HCT116 (cell line): ENCODE results near the gene RIC8B.

ENCODE experiments used
- EGR1 ChIP-seq: IDR thresholded peaks from 2 replicates; pipeline ENCODE4 v1.6.1; 2012; ENCODE audit warnings: low read depth
- EZH2 ChIP-seq: fragments of 200-600 bp; sonication (generic); IDR thresholded peaks from 2 replicates; pipeline ENCODE4 v1.6.1; 2017; ENCODE audit warnings: antibody characterized with exemption, mixed run types
- EZH2phosphoT487 ChIP-seq: fragments of 200-600 bp; IDR thresholded peaks from 2 replicates; pipeline ENCODE4 v1.6.1; 2018; ENCODE audit warnings: antibody characterized with exemption, borderline replicate concordance
- TF ChIP-seq, protein P1 (sequence below), 3 experiments: fragments of 200-600 bp in 1 of 3; sonication (generic) in 1 of 3; IDR thresholded peaks in 2 of 3; conservative IDR thresholded peaks in 1 of 3; 2 replicates each; pipeline ENCODE4 v1.5.1; 2012 to 2017; ENCODE audit warnings: low read depth in 2 of 3, low read length in 2 of 3, antibody characterized with exemption in 1 of 3, borderline replicate concordance in 1 of 3, control low read depth in 1 of 3, mild to moderate bottlenecking in 1 of 3, mixed read lengths in 1 of 3, mixed run types in 1 of 3, moderate library complexity in 1 of 3; ENCODE audit not compliant: insufficient read depth in 1 of 3
- TF ChIP-seq, protein P2 (sequence below): IDR thresholded peaks from 2 replicates; pipeline ENCODE4 v1.6.1; 2011; ENCODE audit warnings: mild to moderate bottlenecking, low read length, moderate library complexity; ENCODE audit not compliant: insufficient replicate concordance; ENCODE audit errors: extremely low read depth
- TF ChIP-seq, protein P3 (sequence below): IDR thresholded peaks from 2 replicates; pipeline ENCODE4 v1.6.1; 2012

DNA sequence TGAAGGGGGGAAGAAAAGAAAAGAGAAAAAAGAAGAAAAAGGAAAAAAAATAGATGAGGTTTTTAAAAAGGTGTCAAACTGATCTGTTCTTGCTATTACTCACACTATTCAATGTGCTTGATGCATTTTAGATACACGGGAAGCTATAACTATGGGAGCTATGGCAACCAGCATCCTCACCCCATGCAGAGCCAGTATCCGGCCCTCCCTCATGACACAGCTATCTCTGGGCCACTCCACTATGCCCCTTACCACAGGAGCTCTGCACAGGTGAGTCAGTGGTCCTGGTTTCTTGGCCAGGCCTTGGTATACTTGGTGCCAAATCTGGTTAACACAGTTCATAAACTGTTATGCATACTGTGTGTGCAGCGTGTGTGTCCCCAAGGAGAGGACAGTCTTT is 24.0 kb upstream of the RIC8B start:
- TF ChIP-seq, protein P1, sequence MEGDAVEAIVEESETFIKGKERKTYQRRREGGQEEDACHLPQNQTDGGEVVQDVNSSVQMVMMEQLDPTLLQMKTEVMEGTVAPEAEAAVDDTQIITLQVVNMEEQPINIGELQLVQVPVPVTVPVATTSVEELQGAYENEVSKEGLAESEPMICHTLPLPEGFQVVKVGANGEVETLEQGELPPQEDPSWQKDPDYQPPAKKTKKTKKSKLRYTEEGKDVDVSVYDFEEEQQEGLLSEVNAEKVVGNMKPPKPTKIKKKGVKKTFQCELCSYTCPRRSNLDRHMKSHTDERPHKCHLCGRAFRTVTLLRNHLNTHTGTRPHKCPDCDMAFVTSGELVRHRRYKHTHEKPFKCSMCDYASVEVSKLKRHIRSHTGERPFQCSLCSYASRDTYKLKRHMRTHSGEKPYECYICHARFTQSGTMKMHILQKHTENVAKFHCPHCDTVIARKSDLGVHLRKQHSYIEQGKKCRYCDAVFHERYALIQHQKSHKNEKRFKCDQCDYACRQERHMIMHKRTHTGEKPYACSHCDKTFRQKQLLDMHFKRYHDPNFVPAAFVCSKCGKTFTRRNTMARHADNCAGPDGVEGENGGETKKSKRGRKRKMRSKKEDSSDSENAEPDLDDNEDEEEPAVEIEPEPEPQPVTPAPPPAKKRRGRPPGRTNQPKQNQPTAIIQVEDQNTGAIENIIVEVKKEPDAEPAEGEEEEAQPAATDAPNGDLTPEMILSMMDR (IDR thresholded peaks at IDR 0.05 in 2 of 3, conservative IDR thresholded peaks at IDR 0.05 in 1 of 3; ENCODE audit: borderline replicate concordance in 1 of 3, insufficient read depth in 1 of 3, low read depth in 2 of 3, low read length in 2 of 3), result no peak
- TF ChIP-seq, protein P2, sequence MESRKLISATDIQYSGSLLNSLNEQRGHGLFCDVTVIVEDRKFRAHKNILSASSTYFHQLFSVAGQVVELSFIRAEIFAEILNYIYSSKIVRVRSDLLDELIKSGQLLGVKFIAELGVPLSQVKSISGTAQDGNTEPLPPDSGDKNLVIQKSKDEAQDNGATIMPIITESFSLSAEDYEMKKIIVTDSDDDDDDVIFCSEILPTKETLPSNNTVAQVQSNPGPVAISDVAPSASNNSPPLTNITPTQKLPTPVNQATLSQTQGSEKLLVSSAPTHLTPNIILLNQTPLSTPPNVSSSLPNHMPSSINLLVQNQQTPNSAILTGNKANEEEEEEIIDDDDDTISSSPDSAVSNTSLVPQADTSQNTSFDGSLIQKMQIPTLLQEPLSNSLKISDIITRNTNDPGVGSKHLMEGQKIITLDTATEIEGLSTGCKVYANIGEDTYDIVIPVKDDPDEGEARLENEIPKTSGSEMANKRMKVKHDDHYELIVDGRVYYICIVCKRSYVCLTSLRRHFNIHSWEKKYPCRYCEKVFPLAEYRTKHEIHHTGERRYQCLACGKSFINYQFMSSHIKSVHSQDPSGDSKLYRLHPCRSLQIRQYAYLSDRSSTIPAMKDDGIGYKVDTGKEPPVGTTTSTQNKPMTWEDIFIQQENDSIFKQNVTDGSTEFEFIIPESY, result no peak
- no peak for TF ChIP-seq EZH2
- TF ChIP-seq, protein P3, sequence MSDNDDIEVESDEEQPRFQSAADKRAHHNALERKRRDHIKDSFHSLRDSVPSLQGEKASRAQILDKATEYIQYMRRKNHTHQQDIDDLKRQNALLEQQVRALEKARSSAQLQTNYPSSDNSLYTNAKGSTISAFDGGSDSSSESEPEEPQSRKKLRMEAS, result no peak
- no peak for TF ChIP-seq EZH2phosphoT487
- TF ChIP-seq EGR1, result no peak
